ENCODE data around the gene SCML1. TPM values are rescaled to one million over a fixed set of nuclear protein-coding genes. Genes with fewer than 3 reads are reported as not detected.
"Not testable (repeated sequence)": the region's sequence is repeated elsewhere in the genome, so short reads cannot be mapped to it uniquely, and the experiment has no call there.

The SCML1 gene
- total RNA-seq, 1 donor from 2014 or later: 6.7 TPM

GRCh38 chrX:17779434-17779833 is 42.1 kb downstream of the SCML1 start:
- DNase-seq (ENCODE audit: missing footprints) (no peak), ATAC-seq (no peak)
- intact Hi-C loops (cut with DNase I): no loop called here

DNA sequence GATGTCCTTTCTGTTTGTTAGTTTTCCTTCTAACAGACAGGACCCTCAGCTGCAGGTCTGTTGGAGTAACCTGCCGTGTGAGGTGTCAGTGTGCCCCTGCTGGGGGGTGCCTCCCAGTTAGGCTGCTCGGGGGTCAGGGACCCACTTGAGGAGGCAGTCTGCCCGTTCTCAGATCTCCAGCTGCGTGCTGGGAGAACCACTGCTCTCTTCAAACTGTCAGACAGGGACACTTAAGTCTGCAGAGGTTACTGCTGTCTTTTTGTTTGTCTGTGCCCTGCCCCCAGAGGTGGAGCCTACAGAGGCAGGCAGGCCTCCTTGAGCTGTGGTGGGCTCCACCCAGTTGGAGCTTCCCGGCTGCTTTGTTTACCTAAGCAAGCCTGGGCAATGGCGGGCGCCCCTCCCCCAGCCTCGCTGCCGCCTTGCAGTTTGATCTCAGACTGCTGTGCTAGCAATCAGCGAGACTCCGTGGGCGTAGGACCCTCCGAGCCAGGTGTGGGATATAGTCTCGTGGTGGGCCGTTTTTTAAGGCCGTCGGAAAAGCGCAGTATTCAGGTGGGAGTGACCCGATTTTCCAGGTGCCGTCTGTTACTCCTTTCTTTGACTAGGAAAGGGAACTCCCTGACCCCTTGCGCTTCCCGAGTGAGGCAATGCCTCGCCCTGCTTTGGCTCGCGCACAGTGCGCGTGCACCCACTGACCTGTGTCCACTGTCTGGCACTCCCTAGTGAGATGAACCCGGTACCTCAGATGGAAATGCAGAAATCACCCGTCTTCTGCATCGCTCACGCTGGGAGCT is 49.5 kb downstream of the SCML1 start:
- not testable (repeated sequence) for ATAC-seq; DNase-seq (ENCODE audit: missing footprints)
- intact Hi-C loops (cut with DNase I): loop anchor here (10.0 kb wide), 1 partner anchor 418 kb away; no protein-coding TSS in a partner anchor

DNA sequence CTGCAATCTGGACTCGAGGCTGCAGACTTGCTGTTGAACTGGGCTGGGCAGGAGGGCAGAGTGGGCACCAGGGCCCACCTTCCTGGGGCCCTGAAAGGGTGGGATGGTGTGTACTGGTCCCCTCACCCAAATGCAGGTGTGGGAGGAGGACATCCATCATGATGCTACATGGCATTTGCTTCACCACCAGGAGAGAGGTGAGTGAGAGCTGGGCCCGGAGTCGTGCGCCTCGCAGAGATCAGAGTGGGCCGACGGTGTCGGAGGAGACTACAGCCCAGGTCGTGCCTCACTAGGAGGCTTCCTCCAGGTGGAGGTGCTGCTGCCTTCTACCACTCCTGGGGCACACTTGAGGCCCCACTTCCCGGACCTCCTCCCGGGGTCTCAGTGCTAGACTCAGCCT is 50.3 kb downstream of the SCML1 start:
- DNase-seq (ENCODE audit: missing footprints) (no peak), ATAC-seq (no peak)
- intact Hi-C loops (cut with DNase I): loop anchor here (10.0 kb wide), 1 partner anchor 417 kb away; no protein-coding TSS in a partner anchor

DNA sequence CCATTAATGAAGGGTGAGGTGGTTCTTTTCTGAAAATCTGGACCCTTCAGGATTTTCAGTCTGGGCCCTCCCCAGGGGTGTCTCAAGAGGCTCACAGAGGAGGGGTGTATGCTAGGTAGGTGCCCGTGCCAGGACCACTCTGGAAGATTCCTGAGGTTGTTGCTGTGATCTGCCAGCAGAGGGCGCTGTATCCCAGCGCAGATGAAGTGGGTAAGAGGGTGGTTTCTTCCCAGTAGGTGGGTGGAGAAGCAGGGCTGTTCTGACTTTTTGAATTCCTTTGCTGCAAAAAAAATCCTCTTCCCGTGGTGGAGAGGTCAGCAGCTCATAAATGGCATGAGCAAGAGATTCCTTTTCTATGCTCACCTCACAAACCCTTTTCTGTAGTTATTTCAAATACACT is 51.1 kb downstream of the SCML1 start:
- peak; percentile 42 for ATAC-seq
- no peak for DNase-seq (ENCODE audit: missing footprints)
- intact Hi-C loops (cut with DNase I): loop anchor here (10.0 kb wide), 1 partner anchor 416 kb away; no protein-coding TSS in a partner anchor

DNA sequence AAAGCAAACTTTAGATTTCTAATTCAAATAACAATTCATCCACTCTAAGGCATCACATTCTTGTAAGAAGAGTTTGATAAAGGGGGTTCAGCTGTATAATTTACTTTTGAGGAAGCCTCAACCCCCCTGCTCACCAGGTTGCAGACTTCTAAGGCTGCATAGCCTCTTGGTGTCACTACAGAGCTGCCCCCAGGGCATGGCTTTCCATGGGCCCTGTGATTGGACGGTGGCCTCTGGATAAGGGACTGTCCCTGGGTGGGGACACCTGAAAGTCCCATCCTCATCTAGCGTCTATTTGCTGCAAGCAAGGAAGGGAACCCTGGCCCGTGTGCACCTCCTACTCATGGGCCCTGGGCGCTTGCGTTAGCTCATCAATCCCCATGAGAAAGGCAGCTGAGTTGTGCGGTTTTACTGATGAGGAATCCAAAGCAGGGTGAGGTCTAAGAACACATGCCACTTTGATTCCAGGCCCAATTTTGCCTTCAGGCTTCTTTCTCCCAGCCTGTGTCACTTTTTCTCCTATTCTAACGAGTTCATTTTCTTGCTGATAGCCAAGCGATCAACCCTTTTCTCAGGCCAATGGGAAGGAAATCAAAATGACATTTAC is 51.8 kb downstream of the SCML1 start:
- DNase-seq (ENCODE audit: missing footprints): no peak
- no peak for ATAC-seq
- intact Hi-C loops (cut with DNase I): loop anchor here (10.0 kb wide), 1 partner anchor 416 kb away; no protein-coding TSS in a partner anchor

DNA sequence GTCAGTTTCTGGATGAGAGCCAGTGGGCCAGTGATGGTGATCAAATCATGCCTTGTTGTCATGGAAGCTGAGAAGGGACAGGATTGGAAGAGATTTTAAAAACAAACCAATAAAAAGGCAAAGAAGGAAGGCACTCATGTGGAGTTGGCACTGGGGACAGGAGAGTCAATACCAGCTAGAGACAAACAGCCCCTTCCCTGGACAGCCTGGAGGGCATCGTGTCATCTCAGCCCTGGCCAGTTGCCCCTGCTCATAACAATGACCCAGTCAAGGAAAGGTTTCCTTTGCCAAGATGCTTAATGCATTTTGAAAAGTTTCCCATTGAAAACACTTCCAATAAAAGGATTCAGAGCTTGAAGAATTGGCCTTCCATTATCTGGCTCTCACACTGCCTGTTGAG is 55.5 kb downstream of the SCML1 start:
- intact Hi-C loops (cut with DNase I): no loop called here
- ATAC-seq (no peak), DNase-seq (ENCODE audit: missing footprints) (no peak)

- ATAC-seq (no peak), DNase-seq (ENCODE audit: missing footprints) (no peak)
- intact Hi-C loops (cut with DNase I): no loop called here
Observed at GRCh38 chrX:17798921-17799320, 61.6 kb downstream of the SCML1 start.

GRCh38 chrX:17801431-17801830 is 64.1 kb downstream of the SCML1 start:
- no peak for ATAC-seq
- intact Hi-C loops (cut with DNase I): no loop called here

GRCh38 chrX:17802756-17803155 is 65.5 kb downstream of the SCML1 start:
- DNase-seq (ENCODE audit: missing footprints): no peak
- ATAC-seq: no peak
- intact Hi-C loops (cut with DNase I): no loop called here

More at GRCh38 chrX:17801431-17801830, 64.1 kb downstream of the SCML1 start:
- no peak for DNase-seq (ENCODE audit: missing footprints)

DNA sequence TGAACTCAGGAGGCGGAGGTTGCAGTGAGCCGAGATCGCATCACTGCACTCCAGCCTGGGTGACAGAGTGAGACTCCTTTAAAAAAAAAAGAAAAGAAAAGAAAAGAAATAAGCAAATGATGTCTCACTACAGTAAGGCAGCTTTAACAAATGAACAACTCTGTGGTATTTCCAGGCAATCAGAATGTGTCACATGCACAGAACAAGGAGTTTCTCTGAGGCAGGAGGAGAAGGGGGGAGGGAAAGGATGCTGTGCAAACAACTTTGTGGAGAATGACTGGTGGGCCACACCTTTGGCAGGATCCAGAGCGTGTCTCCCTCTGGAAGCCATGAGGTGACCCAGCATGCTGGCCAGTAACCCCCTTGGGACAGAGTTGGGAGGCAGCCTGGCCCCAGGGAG is 66.2 kb downstream of the SCML1 start:
- no peak for ATAC-seq
- DNase-seq (ENCODE audit: missing footprints): no peak
- intact Hi-C loops (cut with DNase I): no loop called here

Other genes with a start within 250 kb of the SCML1 start
- 19.1 TPM for gene RAI2, start 123.8 kb downstream of the SCML1 start, total RNA-seq

Data from Right ventricle myocardium inferior (tissue), 1 donor.